HepG2 (cell line): ENCODE data around the gene SH2D7. TPM values are rescaled to one million over a fixed set of nuclear protein-coding genes. Genes with fewer than 3 reads are reported as not detected.

Experiments
- ARID5B ChIP-seq: IDR thresholded peaks from 2 replicates; pipeline ENCODE4 v1.4.0; 2020; ENCODE audit warnings: mild to moderate bottlenecking, missing genetic modification reagents
- ATF7-NPFF ChIP-seq: sonication (generic); formaldehyde crosslinking; IDR thresholded peaks from 2 replicates; pipeline ENCODE4 v1.8.1; 2023; ENCODE audit warnings: mild to moderate bottlenecking, low read depth, missing genetic modification reagents, moderate library complexity
- BORCS8-MEF2B ChIP-seq: sonication (generic); formaldehyde crosslinking; IDR thresholded peaks from 2 replicates; pipeline ENCODE4 v1.8.0; 2022; ENCODE audit warnings: mild to moderate bottlenecking, missing genetic modification reagents
- BRF2 ChIP-seq: sonication (generic); formaldehyde crosslinking; IDR thresholded peaks from 2 replicates; pipeline ENCODE4 v1.8.1; 2022; ENCODE audit warnings: mild to moderate bottlenecking, missing genetic modification reagents
- FIP1L1 ChIP-seq: fragments of 200-400 bp; formaldehyde crosslinking; IDR thresholded peaks from 2 replicates; pipeline ENCODE4 v1.6.1; 2018; ENCODE audit warnings: low read depth, mild to moderate bottlenecking, low read length, moderate library complexity, borderline replicate concordance; ENCODE audit not compliant: insufficient read depth
- HDAC1 ChIP-seq: sonication (generic); formaldehyde crosslinking; IDR thresholded peaks from 2 replicates; pipeline ENCODE4 v1.5.1; 2020; ENCODE audit warnings: mild to moderate bottlenecking, missing genetic modification reagents
- HOMEZ ChIP-seq: IDR thresholded peaks from 2 replicates; pipeline ENCODE4 v1.6.1; 2016; ENCODE audit warnings: low read depth
- IKZF4 ChIP-seq: sonication (generic); formaldehyde crosslinking; IDR thresholded peaks from 2 replicates; pipeline ENCODE4 v1.5.1; 2020; ENCODE audit warnings: borderline replicate concordance, mild to moderate bottlenecking, low read depth, missing genetic modification reagents; ENCODE audit errors: not compliant biosample characterization
- MIXL1 ChIP-seq: IDR thresholded peaks from 2 replicates; pipeline ENCODE4 v1.6.1; 2016
- NR1H2 ChIP-seq: sonication (generic); formaldehyde crosslinking; IDR thresholded peaks from 2 replicates; pipeline ENCODE4 v1.8.1; 2022; ENCODE audit warnings: low read depth, missing genetic modification reagents, borderline replicate concordance
- PAX8 ChIP-seq: sonication (generic); formaldehyde crosslinking; IDR thresholded peaks from 2 replicates; pipeline ENCODE4 v1.8.0; 2022; ENCODE audit warnings: mild to moderate bottlenecking, missing genetic modification reagents, borderline replicate concordance
- PHF8 ChIP-seq: sonication (generic); formaldehyde crosslinking; IDR thresholded peaks from 2 replicates; pipeline ENCODE4 v1.5.0; 2020; ENCODE audit warnings: missing genetic modification reagents
- POGZ ChIP-seq: sonication (generic); formaldehyde crosslinking; IDR thresholded peaks from 2 replicates; pipeline ENCODE4 v1.4.0; 2020; ENCODE audit warnings: mild to moderate bottlenecking, missing genetic modification reagents
- POLR2AphosphoS5 ChIP-seq: IDR thresholded peaks from 2 replicates; pipeline ENCODE4 v1.6.1; 2012; ENCODE audit warnings: low read depth, low read length
- SOX6 ChIP-seq, 2 experiments: fragments of 450-650 bp in 1 of 2; sonication (generic) in 1 of 2; formaldehyde crosslinking in 1 of 2; IDR thresholded peaks; 2 replicates each; pipeline versions ENCODE4 v1.4.0 to v1.6.1; 2017 to 2020; ENCODE audit warnings: antibody characterized with exemption in 1 of 2, mild to moderate bottlenecking in 1 of 2, missing genetic modification reagents in 1 of 2
- TGIF2 ChIP-seq: IDR thresholded peaks from 2 replicates; pipeline ENCODE4 v1.6.1; 2016; ENCODE audit warnings: control low read depth, missing compliant biosample characterization
- YEATS4 ChIP-seq: sonication (generic); formaldehyde crosslinking; IDR thresholded peaks from 2 replicates; pipeline ENCODE4 v1.4.0; 2020; ENCODE audit warnings: missing genetic modification reagents, borderline replicate concordance
- ZFP37 ChIP-seq: sonication (generic); formaldehyde crosslinking; IDR thresholded peaks from 2 replicates; pipeline ENCODE4 v1.4.0; 2020; ENCODE audit warnings: missing genetic modification reagents, borderline replicate concordance
- ZKSCAN1 ChIP-seq: fragments of 150-350 bp; IDR thresholded peaks from 2 replicates; pipeline ENCODE4 v1.6.1; 2014; ENCODE audit warnings: low read length
- ZNF333 ChIP-seq: sonication (generic); formaldehyde crosslinking; IDR thresholded peaks from 2 replicates; pipeline ENCODE4 v1.4.0; 2020; ENCODE audit warnings: mild to moderate bottlenecking, missing genetic modification reagents, borderline replicate concordance
- ZNF451 ChIP-seq: sonication (generic); formaldehyde crosslinking; IDR thresholded peaks from 2 replicates; pipeline ENCODE4 v1.5.0; 2020; ENCODE audit warnings: mild to moderate bottlenecking, missing genetic modification reagents
- ZNF549 ChIP-seq: sonication (generic); formaldehyde crosslinking; IDR thresholded peaks from 2 replicates; pipeline ENCODE4 v1.5.0; 2020; ENCODE audit warnings: missing genetic modification reagents
- ZNF615 ChIP-seq: sonication (generic); formaldehyde crosslinking; IDR thresholded peaks from 2 replicates; pipeline ENCODE4 v1.5.0; 2020; ENCODE audit warnings: mild to moderate bottlenecking, missing genetic modification reagents, borderline replicate concordance
- ZNF768 ChIP-seq: sonication (generic); formaldehyde crosslinking; IDR thresholded peaks from 2 replicates; pipeline ENCODE4 v1.4.0; 2020; ENCODE audit warnings: missing genetic modification reagents
- polyA plus RNA-seq, 8 experiments: library from polyadenylated mRNA; depleted of rRNA in 3 of 8; stranded (reverse) in 7 of 8; unstranded in 1 of 8; fragments of >200 nt; fragmentation: Illumina TruSeq in 4 of 8; extraction: Trizol in 4 of 8; gene quantifications; 2 replicates each; pipeline versions ENCODE4 v1.2.1 to v1.2.3, GENCODE V29; 2011 to 2016; ENCODE audit warnings: low read depth in 4 of 8, missing spikeins in 1 of 8, mixed read lengths in 1 of 8; ENCODE audit not compliant: insufficient read depth in 1 of 8
- total RNA-seq, 5 experiments: library from RNA; depleted of rRNA; stranded (reverse); fragments of >200 nt; fragmentation: Illumina TruSeq; extraction: Trizol; gene quantifications; 2 replicates each; pipeline ENCODE4 v1.2.3, GENCODE V29; 2016; ENCODE audit warnings: low read depth in 1 of 5

Gene SH2D7
- total and polyA plus RNA-seq, 2 of the 13 experiments (the other 11 are each of a cell fraction or from before 2014, with no cell fraction given) = not detected

- TF ChIP-seq ZKSCAN1 = peak; percentile 82
- TF ChIP-seq MIXL1 = peak; percentile 10; the same call in 1 of the 2 replicates
- TF ChIP-seq TGIF2 (CRISPR knock-in tag) = peak; percentile 81
- peak; percentile 87 for TF ChIP-seq POLR2AphosphoS5
- TF ChIP-seq IKZF4 (CRISPR knock-in tag) = peak; percentile 91
- TF ChIP-seq HOMEZ (CRISPR knock-in tag) = peak; percentile 68; the same call in 1 of the 2 replicates
- TF ChIP-seq ZNF768 (CRISPR knock-in tag) = peak; percentile 40; the same call in 1 of the 2 replicates
- peak; percentile 18; the same call in 1 of the 2 replicates for TF ChIP-seq HDAC1 (CRISPR knock-in tag)
- no peak for TF ChIP-seq ZNF333 (CRISPR knock-in tag)
- TF ChIP-seq BRF2 (CRISPR knock-in tag) = no peak
- no peak for TF ChIP-seq FIP1L1
- peak; percentile 67; the same call in 1 of the 2 replicates for TF ChIP-seq PHF8 (CRISPR knock-in tag)
- no peak for TF ChIP-seq ZNF615 (CRISPR knock-in tag)
- TF ChIP-seq ZNF549 = no peak
- 0 out of 2 replicates have a peak, but pooled peaks have one; percentile 23 for TF ChIP-seq NR1H2 (CRISPR knock-in tag)
- TF ChIP-seq POGZ (CRISPR knock-in tag) = 0 out of 2 replicates have a peak, but pooled peaks have one; percentile 18
- 0 out of 2 replicates have a peak, but pooled peaks have one; percentile 31 for TF ChIP-seq BORCS8-MEF2B (CRISPR knock-in tag)
- peak; percentile 83 for TF ChIP-seq ATF7-NPFF (CRISPR knock-in tag)
- TF ChIP-seq PAX8 (CRISPR knock-in tag) = peak; percentile 69
- 0 out of 2 replicates have a peak, but pooled peaks have one; percentile 30 for TF ChIP-seq ZNF451 (CRISPR knock-in tag)
- TF ChIP-seq SOX6 (IDR thresholded peaks at IDR 0.05) = no peak
- no peak for TF ChIP-seq SOX6 (CRISPR knock-in tag; IDR thresholded peaks at IDR 0.05)
- TF ChIP-seq ARID5B (CRISPR knock-in tag) = peak; percentile 41
- TF ChIP-seq YEATS4 (CRISPR knock-in tag) = peak; percentile 42; the same call in 1 of the 2 replicates
- TF ChIP-seq ZFP37 (CRISPR knock-in tag) = no peak
Measured at GRCh38 chr15:78149068-78149804, 56.9 kb downstream of the SH2D7 start, which contains the start of gene IDH3A (continued).
